ENCODE results near the gene ATL2.
"Not testable (repeated sequence)": the region's sequence is repeated elsewhere in the genome, so short reads cannot be mapped to it uniquely, and the experiment has no call there.

ATL2 gene

GRCh38 chr2:38377050-38377828 lies at the start of gene ATL2:
Gene ATL2 (minus strand): TSS chr2:38377273. CDS start chr2:38377260, 13 bp downstream.
- peak; percentile 90 for DNase-seq (ENCODE audit: low read depth)

GRCh38 chr2:38423763-38424162 lies 46.7 kb upstream of the ATL2 start:
- no peak for DNase-seq (ENCODE audit: low read depth)

- no peak for DNase-seq (ENCODE audit: low read depth)
Observed at GRCh38 chr2:38421274-38422056, 44.4 kb upstream of the ATL2 start.

GRCh38 chr2:38419499-38419898 lies 42.4 kb upstream of the ATL2 start:
- no peak for DNase-seq (ENCODE audit: low read depth)

- DNase-seq (ENCODE audit: low read depth) = no peak
Observed at GRCh38 chr2:38418735-38419134, 41.7 kb upstream of the ATL2 start.

- no peak for DNase-seq (ENCODE audit: low read depth)
Observed at GRCh38 chr2:38417745-38418689, 40.9 kb upstream of the ATL2 start.

- no peak for DNase-seq (ENCODE audit: low read depth)
Observed at GRCh38 chr2:38416296-38417036, 39.4 kb upstream of the ATL2 start.

GRCh38 chr2:38415728-38416291 lies 38.7 kb upstream of the ATL2 start:
- DNase-seq (ENCODE audit: low read depth) = no peak

GRCh38 chr2:38415023-38415422 lies 38.0 kb upstream of the ATL2 start:
- no peak for DNase-seq (ENCODE audit: low read depth)

GRCh38 chr2:38412235-38412871 lies 35.3 kb upstream of the ATL2 start:
- DNase-seq (ENCODE audit: low read depth) = not testable (repeated sequence)

- no peak for DNase-seq (ENCODE audit: low read depth)
Observed at GRCh38 chr2:38409156-38410102, 32.4 kb upstream of the ATL2 start.

GRCh38 chr2:38407111-38407682 lies 30.1 kb upstream of the ATL2 start:
- no peak for DNase-seq (ENCODE audit: low read depth)

GRCh38 chr2:38406597-38407110 lies 29.6 kb upstream of the ATL2 start:
- DNase-seq (ENCODE audit: low read depth) = no peak

- DNase-seq (ENCODE audit: low read depth) = no peak
Observed at GRCh38 chr2:38405917-38406596, 29.0 kb upstream of the ATL2 start.

GRCh38 chr2:38400513-38400912 lies 23.4 kb upstream of the ATL2 start:
- DNase-seq (ENCODE audit: low read depth) = no peak

- no peak for DNase-seq (ENCODE audit: low read depth)
Observed at GRCh38 chr2:38398739-38399138, 21.7 kb upstream of the ATL2 start.

GRCh38 chr2:38394903-38395341 lies 17.8 kb upstream of the ATL2 start:
- DNase-seq (ENCODE audit: low read depth) = no peak

GRCh38 chr2:38394041-38394440 lies 17.0 kb upstream of the ATL2 start:
- DNase-seq (ENCODE audit: low read depth) = no peak
